NB4 (cell line): ENCODE measurements around the gene BAK1.

Experiments used
- DNase-seq: peaks from one replicate; pipeline ENCODE4 v3.0.0; 2010; ENCODE audit warnings: low read depth
- H3K4me3 ChIP-seq: one replicate; pipeline ENCODE4 v1.5.1; 2011; ENCODE audit warnings: mild to moderate bottlenecking, low read depth, low read length, moderate library complexity
- CTCF ChIP-seq: IDR thresholded peaks from one replicate; pipeline ENCODE4 v1.5.1; 2012; ENCODE audit warnings: low read depth, low read length
- MAX ChIP-seq: IDR thresholded peaks from 2 replicates; pipeline ENCODE4 v1.6.1; 2011; ENCODE audit warnings: low read depth, low read length
- MYC ChIP-seq: IDR thresholded peaks from 2 replicates; pipeline ENCODE4 v1.6.1; 2011; ENCODE audit warnings: low read depth, low read length
- POLR2A ChIP-seq: IDR thresholded peaks from 2 replicates; pipeline ENCODE4 v1.6.1; 2011; ENCODE audit warnings: mild to moderate bottlenecking; ENCODE audit not compliant: insufficient read length; ENCODE audit errors: extremely low read depth

BAK1 gene

DNA sequence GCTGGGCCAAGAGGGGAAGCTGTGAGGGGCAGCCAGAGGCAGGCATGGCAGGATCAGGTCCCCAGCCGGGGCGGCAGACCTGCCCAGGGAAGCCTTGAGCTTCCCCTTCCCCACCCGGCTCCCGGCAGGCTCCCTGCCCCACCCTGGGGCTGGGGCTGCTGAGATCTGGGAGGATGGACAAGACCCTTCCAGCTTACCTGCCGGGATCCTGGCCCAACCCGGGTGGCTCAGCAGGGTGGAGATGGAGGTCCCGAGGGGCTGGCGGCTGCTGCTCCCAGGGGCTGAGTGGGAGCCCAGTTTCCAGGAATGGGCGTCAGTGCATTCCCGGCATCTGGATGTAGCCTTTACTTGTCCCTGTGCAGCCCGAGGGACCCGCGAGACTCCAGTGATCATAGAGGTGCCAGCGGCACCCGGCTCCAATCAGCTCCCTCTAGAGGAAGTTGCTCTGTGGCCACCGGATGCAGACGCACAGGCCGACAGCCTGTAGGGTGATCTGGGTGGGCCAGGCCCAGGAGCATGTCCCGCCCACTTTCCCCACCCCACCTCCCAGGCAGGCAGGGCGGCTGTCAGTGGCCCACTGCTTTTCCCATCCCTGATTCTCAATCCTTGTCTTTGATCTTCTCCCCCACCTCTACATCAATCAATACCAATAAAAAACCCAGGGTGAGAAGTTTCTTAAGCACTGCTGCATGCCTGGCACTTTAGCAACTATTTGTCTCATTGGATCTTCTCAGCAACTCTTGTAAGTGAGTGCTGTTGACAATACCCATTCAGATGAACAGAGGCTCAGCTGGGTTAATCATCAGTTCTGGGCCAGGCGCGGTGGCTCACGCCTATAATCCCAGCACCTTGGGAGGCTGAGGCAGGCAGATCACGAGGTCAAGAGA, at the start of gene BAK1:
Gene BAK1, minus strand, starts transcription at position 449 of the 887 bp plus-strand sequence. CDS start 2,672 bp downstream, outside the sequence.
- peak; percentile 94 for DNase-seq
- H3K4me3 ChIP-seq = peak within 1 kb of the TSS; percentile 93
- TF ChIP-seq CTCF (peak; percentile 46), MAX (no peak), POLR2A (peak; percentile 63), MYC (no peak)

DNA sequence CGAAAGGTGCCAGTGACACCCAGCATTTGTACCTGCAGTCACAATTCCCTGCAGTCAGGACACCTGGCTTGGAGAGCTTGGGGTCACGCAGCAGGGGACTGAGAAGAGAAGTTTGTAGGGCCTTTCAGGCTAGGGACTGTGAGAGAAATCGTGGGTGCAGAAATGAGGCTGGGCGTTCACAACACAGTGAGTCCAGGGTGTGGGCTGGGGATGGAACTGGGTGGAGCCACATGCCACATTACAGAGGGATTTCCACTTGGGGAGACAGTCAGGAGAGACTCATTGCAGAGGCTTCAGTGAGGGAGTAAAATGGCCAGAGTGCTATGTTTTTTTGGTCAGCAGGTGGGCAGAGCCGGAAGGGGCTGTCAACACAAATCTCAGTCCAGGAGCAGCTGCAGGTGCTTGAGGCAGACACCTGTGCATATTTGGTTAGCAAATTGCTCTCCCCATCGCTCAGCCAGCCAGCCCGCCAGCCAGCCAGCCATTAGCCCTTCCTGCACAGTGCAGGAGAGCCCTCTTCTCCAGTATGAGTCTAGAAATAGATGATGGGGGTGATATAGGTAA, 48.4 kb upstream of the BAK1 start:
- TF ChIP-seq CTCF = no peak
- no peak for TF ChIP-seq MYC
- TF ChIP-seq POLR2A = no peak
- no peak for TF ChIP-seq MAX
- no peak for DNase-seq
- H3K4me3 ChIP-seq = no peak overlapping the region

DNA sequence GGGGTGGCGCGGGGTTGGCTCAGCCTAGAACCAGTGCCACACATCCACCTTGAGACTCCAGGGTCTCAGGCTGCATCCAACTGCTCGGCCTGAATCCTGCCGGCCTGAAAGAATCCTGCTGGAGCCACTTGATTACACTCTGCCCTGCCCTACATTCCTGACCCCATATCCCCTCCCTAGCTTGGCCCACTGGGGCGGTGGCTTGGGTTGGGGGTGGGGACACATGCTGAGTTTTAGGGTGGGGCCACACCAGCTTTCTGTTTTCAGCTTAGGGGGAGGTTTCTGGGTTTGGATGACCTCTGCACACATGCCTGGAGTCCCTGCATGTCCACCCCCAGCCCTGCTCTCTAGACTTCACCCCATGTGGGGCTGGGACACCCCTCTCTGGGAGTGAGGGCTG, 47.8 kb upstream of the BAK1 start:
- no peak for TF ChIP-seq CTCF
- no peak for TF ChIP-seq MAX
- TF ChIP-seq POLR2A = no peak
- no peak for TF ChIP-seq MYC
- no peak overlapping the region for H3K4me3 ChIP-seq
- DNase-seq = no peak

DNA sequence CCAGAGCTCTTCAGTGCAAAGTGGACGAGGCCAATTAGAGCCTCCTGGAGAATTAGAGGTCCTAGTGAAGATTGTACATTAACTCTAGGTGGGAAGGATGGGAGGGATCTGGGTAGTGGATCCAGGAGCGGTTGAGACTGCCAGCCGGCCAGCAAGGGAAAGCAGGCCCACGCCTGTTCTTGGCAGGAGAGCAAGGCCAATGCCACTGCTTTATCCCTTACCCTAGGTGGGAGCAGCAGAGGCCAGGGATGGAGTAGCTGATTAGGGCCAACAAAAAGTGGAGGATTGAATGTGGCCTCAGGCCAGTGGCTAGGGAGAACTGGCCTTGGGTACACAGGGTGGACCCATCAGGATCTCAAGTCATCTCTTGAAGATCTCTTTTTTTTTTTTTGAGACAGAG, 44.8 kb upstream of the BAK1 start:
- no peak overlapping the region for H3K4me3 ChIP-seq
- TF ChIP-seq POLR2A (no peak), CTCF (no peak), MAX (no peak), MYC (no peak)
- no peak for DNase-seq

GRCh38 chr6:33623895-33624381, 43.9 kb upstream of the BAK1 start:
- TF ChIP-seq CTCF (no peak), MAX (no peak), POLR2A (no peak), MYC (no peak)
- DNase-seq = no peak
- no peak overlapping the region for H3K4me3 ChIP-seq
